ENCODE measurements around the gene TBCD.

The TBCD gene

GRCh38 chr17:82881900-82882714, 130.2 kb downstream of the TBCD start:
- no peak for TF ChIP-seq CTCF (IDR thresholded peaks at IDR 0.05; ENCODE audit: insufficient read depth, missing control alignments)
- DNase-seq (ENCODE audit: insufficient read length, low spot score) (no peak), FAIRE-seq (no peak)

- DNase-seq (ENCODE audit: insufficient read length, low spot score), result no peak
- TF ChIP-seq CTCF (IDR thresholded peaks at IDR 0.05; ENCODE audit: insufficient read depth, missing control alignments), result no peak
- no peak for FAIRE-seq
Observed at GRCh38 chr17:82882715-82883418, 131.0 kb downstream of the TBCD start.

GRCh38 chr17:82883419-82884031, 131.7 kb downstream of the TBCD start:
- DNase-seq (ENCODE audit: insufficient read length, low spot score) (no peak), FAIRE-seq (no peak)
- no peak for TF ChIP-seq CTCF (IDR thresholded peaks at IDR 0.05; ENCODE audit: insufficient read depth, missing control alignments)

- FAIRE-seq, result no peak
- no peak for DNase-seq (ENCODE audit: insufficient read length, low spot score)
- TF ChIP-seq CTCF (IDR thresholded peaks at IDR 0.05; ENCODE audit: insufficient read depth, missing control alignments), result no peak
Observed at GRCh38 chr17:82884341-82884969, 132.6 kb downstream of the TBCD start.

- DNase-seq (ENCODE audit: insufficient read length, low spot score) (no peak), FAIRE-seq (no peak)
- TF ChIP-seq CTCF (IDR thresholded peaks at IDR 0.05; ENCODE audit: insufficient read depth, missing control alignments), result no peak
Observed at GRCh38 chr17:82884970-82885353, 133.1 kb downstream of the TBCD start.

GRCh38 chr17:82887255-82888164, 135.6 kb downstream of the TBCD start:
- no peak for DNase-seq (ENCODE audit: insufficient read length, low spot score)
- no peak for FAIRE-seq

More at GRCh38 chr17:82887255-82888164, 135.6 kb downstream of the TBCD start:
- no peak for TF ChIP-seq CTCF (IDR thresholded peaks at IDR 0.05; ENCODE audit: insufficient read depth, missing control alignments)

Data from D721Med (cell line).